KBM-7 (cell line): ENCODE results near the gene PRAMEF8.
"Not testable (repeated sequence)": the region's sequence is repeated elsewhere in the genome, so short reads cannot be mapped to it uniquely, and the experiment has no call there.

ENCODE experiments used
- DNase-seq: peaks from one replicate; pipeline ENCODE4 v3.0.0-alpha.2; 2015
- in situ Hi-C: fragments of 300-500 bp; cut with MboI; formaldehyde crosslinking; loops from 2 replicates; pipeline ENCODE4 v1.14.3; 2020; ENCODE audit warnings: low sequenced_read_pairs, low pct_unique_long_range_greater_than_20kb, mixed read lengths

The PRAMEF8 gene

GRCh38 chr1:13285037-13285436 lies at the start of gene PRAMEF8:
PRAMEF8 (minus strand) TSS chr1:13285137; CDS start chr1:13284091, 1,046 bp downstream.
- DNase-seq, in situ Hi-C loops: not testable (repeated sequence)

GRCh38 chr1:13315281-13315680 lies 30.3 kb upstream of the PRAMEF8 start, which contains the start of gene PRAMEF15:
PRAMEF15 (plus strand) TSS chr1:13315581; CDS start chr1:13318408, 2,827 bp downstream.
- in situ Hi-C loops: not testable (repeated sequence)

GRCh38 chr1:13303239-13303638 lies 18.3 kb upstream of the PRAMEF8 start, which contains the start of gene PRAMEF33:
PRAMEF33 (plus strand) TSS chr1:13303539; CDS start chr1:13305955, 2,416 bp downstream.
- in situ Hi-C loops, DNase-seq: not testable (repeated sequence)

More at GRCh38 chr1:13315281-13315680, 30.3 kb upstream of the PRAMEF8 start, which contains the start of gene PRAMEF15:
- not testable (repeated sequence) for DNase-seq

- DNase-seq, in situ Hi-C loops: not testable (repeated sequence)
Observed at GRCh38 chr1:13302197-13302596, 17.3 kb upstream of the PRAMEF8 start.

- in situ Hi-C loops, DNase-seq: not testable (repeated sequence)
Observed at GRCh38 chr1:13298699-13299098, 13.8 kb upstream of the PRAMEF8 start.

- DNase-seq, in situ Hi-C loops: not testable (repeated sequence)
Observed at GRCh38 chr1:13297216-13297931, 12.4 kb upstream of the PRAMEF8 start.

- in situ Hi-C loops, DNase-seq: not testable (repeated sequence)
Observed at GRCh38 chr1:13289030-13289429, 4.1 kb upstream of the PRAMEF8 start.

GRCh38 chr1:13279617-13280016 lies 5.3 kb downstream of the PRAMEF8 start:
- DNase-seq, in situ Hi-C loops: not testable (repeated sequence)

GRCh38 chr1:13277016-13277415 lies 7.9 kb downstream of the PRAMEF8 start:
- DNase-seq, in situ Hi-C loops: not testable (repeated sequence)

- DNase-seq, in situ Hi-C loops: not testable (repeated sequence)
Observed at GRCh38 chr1:13265124-13265523, 19.8 kb downstream of the PRAMEF8 start.

- in situ Hi-C loops, DNase-seq: not testable (repeated sequence)
Observed at GRCh38 chr1:13253898-13254297, 31.0 kb downstream of the PRAMEF8 start, which contains the start of gene PRAMEF5. PRAMEF5 (plus strand) TSS chr1:13254198; CDS start chr1:13259269, 5,071 bp downstream.

GRCh38 chr1:13247122-13247521 lies 37.8 kb downstream of the PRAMEF8 start:
- in situ Hi-C loops, DNase-seq: not testable (repeated sequence)

GRCh38 chr1:13246554-13246871 lies 38.4 kb downstream of the PRAMEF8 start:
- in situ Hi-C loops, DNase-seq: not testable (repeated sequence)

GRCh38 chr1:13245841-13246553 lies 38.9 kb downstream of the PRAMEF8 start:
- DNase-seq, in situ Hi-C loops: not testable (repeated sequence)

- DNase-seq: not testable (repeated sequence)
Observed at GRCh38 chr1:13243536-13244263, 41.2 kb downstream of the PRAMEF8 start.

GRCh38 chr1:13239633-13240032 lies 45.3 kb downstream of the PRAMEF8 start:
- DNase-seq, in situ Hi-C loops: not testable (repeated sequence)

More at GRCh38 chr1:13243536-13244263, 41.2 kb downstream of the PRAMEF8 start:
- in situ Hi-C loops: not testable (repeated sequence)

GRCh38 chr1:13237572-13237971 lies 47.4 kb downstream of the PRAMEF8 start:
- in situ Hi-C loops, DNase-seq: not testable (repeated sequence)

- in situ Hi-C loops, DNase-seq: not testable (repeated sequence)
Observed at GRCh38 chr1:13234057-13234456, 50.9 kb downstream of the PRAMEF8 start.

GRCh38 chr1:13232056-13232455 lies 52.9 kb downstream of the PRAMEF8 start:
- DNase-seq, in situ Hi-C loops: not testable (repeated sequence)
